ENCODE data around the gene LBP. TPM values are rescaled to one million over a fixed set of nuclear protein-coding genes. Genes with fewer than 3 reads are reported as not detected.

Gene LBP
- total RNA-seq, 1 experiment from 2014 or later = not detected

GRCh38 chr20:38346741-38347140, 459 bp downstream of the LBP start:
- Mint-ChIP-seq H3K27me3 (ENCODE audit: insufficient read depth, unreplicated experiment) (no peaks in the 10 kb centered on the region), H3K27ac (ENCODE audit: unreplicated experiment) (no peak overlapping the region), H3K36me3 (ENCODE audit: insufficient read depth, unreplicated experiment) (no peaks in the 10 kb centered on the region), H3K9me3 (ENCODE audit: unreplicated experiment) (no peaks in the 10 kb centered on the region), H3K4me3 (ENCODE audit: unreplicated experiment) (no peak overlapping the region), H3K4me1 (ENCODE audit: low read depth, unreplicated experiment) (no peaks in the 10 kb centered on the region)
- no peak overlapping the region for H3K4me3 ChIP-seq (ENCODE audit: low read depth, low read length)
- ChIA-PET CTCF (interaction anchor here (0.6 kb wide), 1 partner anchor 30 kb away, joined by 3 read pairs; no protein-coding TSS in a partner anchor), POLR2A (no interaction called here)
- DNase-seq = no peak
- H3K4me1 ChIP-seq = peaks cover 16% of the 10 kb centered on the region
- intact Hi-C loops (cut with micrococcal nuclease; ENCODE audit: unreplicated experiment) = no loop called here
- H3K9me3 ChIP-seq = no peaks in the 10 kb centered on the region
- no peaks in the 10 kb centered on the region for H3K27me3 ChIP-seq (replicated peaks; ENCODE audit: control insufficient read depth, insufficient read depth, low read length)
- BruUV-seq (replicated peaks) = no TSS peak
- H3K36me3 ChIP-seq (ENCODE audit: control insufficient read depth, insufficient read depth, low read length) = no peaks in the 10 kb centered on the region
- TF ChIP-seq, protein P1, sequence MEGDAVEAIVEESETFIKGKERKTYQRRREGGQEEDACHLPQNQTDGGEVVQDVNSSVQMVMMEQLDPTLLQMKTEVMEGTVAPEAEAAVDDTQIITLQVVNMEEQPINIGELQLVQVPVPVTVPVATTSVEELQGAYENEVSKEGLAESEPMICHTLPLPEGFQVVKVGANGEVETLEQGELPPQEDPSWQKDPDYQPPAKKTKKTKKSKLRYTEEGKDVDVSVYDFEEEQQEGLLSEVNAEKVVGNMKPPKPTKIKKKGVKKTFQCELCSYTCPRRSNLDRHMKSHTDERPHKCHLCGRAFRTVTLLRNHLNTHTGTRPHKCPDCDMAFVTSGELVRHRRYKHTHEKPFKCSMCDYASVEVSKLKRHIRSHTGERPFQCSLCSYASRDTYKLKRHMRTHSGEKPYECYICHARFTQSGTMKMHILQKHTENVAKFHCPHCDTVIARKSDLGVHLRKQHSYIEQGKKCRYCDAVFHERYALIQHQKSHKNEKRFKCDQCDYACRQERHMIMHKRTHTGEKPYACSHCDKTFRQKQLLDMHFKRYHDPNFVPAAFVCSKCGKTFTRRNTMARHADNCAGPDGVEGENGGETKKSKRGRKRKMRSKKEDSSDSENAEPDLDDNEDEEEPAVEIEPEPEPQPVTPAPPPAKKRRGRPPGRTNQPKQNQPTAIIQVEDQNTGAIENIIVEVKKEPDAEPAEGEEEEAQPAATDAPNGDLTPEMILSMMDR (IDR thresholded peaks at IDR 0.05; ENCODE audit: insufficient read depth in 1 of 2, low read depth in 1 of 2, low read length in 1 of 2, severe bottlenecking in 1 of 2, unreplicated experiment in 1 of 2) = no peak

GRCh38 chr20:38349856-38350255, 3.6 kb downstream of the LBP start:
- Mint-ChIP-seq H3K9me3 (ENCODE audit: unreplicated experiment) (no peaks in the 10 kb centered on the region), H3K4me1 (ENCODE audit: low read depth, unreplicated experiment) (no peaks in the 10 kb centered on the region), H3K27ac (ENCODE audit: unreplicated experiment) (no peak overlapping the region), H3K4me3 (ENCODE audit: unreplicated experiment) (no peak overlapping the region), H3K36me3 (ENCODE audit: insufficient read depth, unreplicated experiment) (no peaks in the 10 kb centered on the region), H3K27me3 (ENCODE audit: insufficient read depth, unreplicated experiment) (no peaks in the 10 kb centered on the region)
- H3K4me3 ChIP-seq (ENCODE audit: low read depth, low read length) = no peak overlapping the region
- intact Hi-C loops (cut with micrococcal nuclease; ENCODE audit: unreplicated experiment) = no loop called here
- POLR2A ChIA-PET = no interaction called here
- CTCF ChIA-PET = interaction anchor here (1.1 kb wide), 1 partner anchor 11 kb away, joined by 3 read pairs; no protein-coding TSS in a partner anchor
- no peak for DNase-seq
- no peaks in the 10 kb centered on the region for H3K36me3 ChIP-seq (ENCODE audit: control insufficient read depth, insufficient read depth, low read length)
- no peaks in the 10 kb centered on the region for H3K9me3 ChIP-seq
- no peaks in the 10 kb centered on the region for H3K4me1 ChIP-seq
- BruUV-seq (replicated peaks) = no TSS peak
- H3K27me3 ChIP-seq (replicated peaks; ENCODE audit: control insufficient read depth, insufficient read depth, low read length) = no peaks in the 10 kb centered on the region
- TF ChIP-seq, protein P1 (IDR thresholded peaks at IDR 0.05; ENCODE audit: insufficient read depth in 1 of 2, low read depth in 1 of 2, low read length in 1 of 2, severe bottlenecking in 1 of 2, unreplicated experiment in 1 of 2) = no peak

DNA sequence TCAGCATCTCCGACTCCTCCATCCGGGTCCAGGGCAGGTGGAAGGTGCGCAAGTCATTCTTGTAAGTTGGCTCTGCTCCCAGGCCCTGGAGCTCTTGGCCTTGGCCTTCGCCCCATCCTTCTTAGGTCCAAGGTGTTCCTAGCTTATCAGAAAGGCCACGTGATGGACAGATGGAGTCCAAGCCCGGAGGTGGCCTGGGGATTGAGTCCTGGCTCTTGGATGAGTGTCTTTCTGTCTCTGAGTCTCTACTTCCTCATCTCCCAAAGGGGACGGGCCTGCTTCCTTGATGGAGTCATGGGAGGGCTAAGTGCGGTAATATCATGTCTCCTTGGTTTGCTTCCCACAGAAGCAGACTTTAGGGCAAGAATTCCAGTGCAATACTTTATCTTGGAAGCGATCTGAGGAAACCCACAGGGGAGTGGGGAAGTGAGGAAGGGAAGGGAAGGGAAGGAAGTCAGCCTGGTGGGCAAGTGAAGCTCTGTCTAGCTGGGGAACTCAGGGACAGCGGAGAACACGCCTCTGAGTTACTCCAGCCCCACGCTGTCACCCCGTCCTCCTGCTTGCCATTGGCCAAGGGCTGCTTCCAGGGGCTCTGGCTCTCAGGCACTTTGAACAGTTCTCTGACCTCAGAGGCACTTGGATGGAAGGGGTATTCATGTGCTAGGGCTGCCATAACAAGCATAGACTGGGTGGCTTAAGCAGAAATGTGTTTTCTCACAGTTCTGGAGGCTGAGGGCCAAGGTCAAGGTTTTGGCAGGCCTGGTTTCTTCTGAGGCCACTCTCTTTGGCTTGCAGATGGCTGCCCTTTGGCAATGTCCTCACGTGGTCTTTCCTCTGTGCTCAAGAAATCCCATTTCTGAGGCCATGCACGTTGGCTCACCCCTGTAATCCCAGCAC, 4.8 kb downstream of the LBP start:
- H3K4me1 ChIP-seq = no peaks in the 10 kb centered on the region
- TF ChIP-seq, protein P1 (IDR thresholded peaks at IDR 0.05; ENCODE audit: insufficient read depth in 1 of 2, low read depth in 1 of 2, low read length in 1 of 2, severe bottlenecking in 1 of 2, unreplicated experiment in 1 of 2) = no peak
- Mint-ChIP-seq H3K9me3 (ENCODE audit: unreplicated experiment) (no peaks in the 10 kb centered on the region), H3K4me1 (ENCODE audit: low read depth, unreplicated experiment) (no peaks in the 10 kb centered on the region), H3K36me3 (ENCODE audit: insufficient read depth, unreplicated experiment) (no peaks in the 10 kb centered on the region), H3K4me3 (ENCODE audit: unreplicated experiment) (no peak overlapping the region), H3K27ac (ENCODE audit: unreplicated experiment) (no peak overlapping the region), H3K27me3 (ENCODE audit: insufficient read depth, unreplicated experiment) (no peaks in the 10 kb centered on the region)
- H3K4me3 ChIP-seq (ENCODE audit: low read depth, low read length) = no peak overlapping the region
- DNase-seq = no peak
- H3K27me3 ChIP-seq (replicated peaks; ENCODE audit: control insufficient read depth, insufficient read depth, low read length) = no peaks in the 10 kb centered on the region
- no TSS peak for BruUV-seq (replicated peaks)
- no peaks in the 10 kb centered on the region for H3K9me3 ChIP-seq
- POLR2A ChIA-PET = no interaction called here
- H3K36me3 ChIP-seq (ENCODE audit: control insufficient read depth, insufficient read depth, low read length) = no peaks in the 10 kb centered on the region
- intact Hi-C loops (cut with micrococcal nuclease; ENCODE audit: unreplicated experiment) = no loop called here
- CTCF ChIA-PET = no interaction called here

Measured in Caco-2 (cell line).